Ishikawa (cell line): ENCODE results near the gene ARHGAP20.

Experiments
- CEBPB ChIP-seq: IDR thresholded peaks from 2 replicates; pipeline ENCODE4 v1.6.1; 2012
- EP300 ChIP-seq: IDR thresholded peaks from 2 replicates; pipeline ENCODE4 v1.6.1; 2012; ENCODE audit warnings: borderline replicate concordance
- FOXM1 ChIP-seq: IDR thresholded peaks from 2 replicates; pipeline ENCODE4 v1.6.1; 2012; ENCODE audit warnings: low read depth, borderline replicate concordance
- MAX ChIP-seq: IDR thresholded peaks from 2 replicates; pipeline ENCODE4 v1.6.1; 2012
- RAD21 ChIP-seq: IDR thresholded peaks from 2 replicates; pipeline ENCODE4 v1.6.1; 2012; ENCODE audit warnings: low read depth
- REST ChIP-seq: IDR thresholded peaks from 2 replicates; pipeline ENCODE4 v1.6.1; 2012; ENCODE audit warnings: low read depth, mild to moderate bottlenecking
- TAF1 ChIP-seq: IDR thresholded peaks from 2 replicates; pipeline ENCODE4 v1.6.1; 2012; ENCODE audit warnings: low read depth, mild to moderate bottlenecking
- YY1 ChIP-seq: IDR thresholded peaks from 2 replicates; pipeline ENCODE4 v1.6.1; 2012; ENCODE audit warnings: low read depth
- ZBTB7A ChIP-seq: IDR thresholded peaks from 2 replicates; pipeline ENCODE4 v1.6.1; 2012; ENCODE audit warnings: low read depth

DNA sequence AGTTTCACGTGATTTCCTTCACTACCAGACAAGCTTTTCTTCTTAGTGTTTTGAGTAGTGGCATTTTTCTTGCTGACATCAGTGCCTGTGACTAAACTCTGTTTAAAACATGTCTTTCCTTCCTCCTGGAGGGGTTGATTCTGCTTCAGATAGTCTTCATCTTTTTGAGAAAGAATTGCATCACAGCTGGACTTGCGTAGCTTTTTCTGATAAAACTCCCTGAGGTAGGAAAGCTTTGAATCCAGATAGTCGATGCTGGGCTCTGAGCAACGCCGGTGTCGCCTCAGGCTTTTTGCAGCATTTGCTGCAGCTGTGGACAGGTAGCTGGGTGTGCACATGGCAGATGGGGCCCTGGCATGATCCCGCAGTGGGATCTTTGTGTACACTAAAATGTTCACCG, 131.7 kb downstream of the ARHGAP20 start:
- TF ChIP-seq RAD21: no peak
- no peak for TF ChIP-seq EP300
- TF ChIP-seq MAX: no peak
- no peak for TF ChIP-seq YY1
- TF ChIP-seq TAF1: no peak
- TF ChIP-seq REST: no peak
- no peak for TF ChIP-seq ZBTB7A
- TF ChIP-seq CEBPB: no peak
- no peak for TF ChIP-seq FOXM1
